Measurements from ENCODE around the gene CDH6.

The CDH6 gene

DNA sequence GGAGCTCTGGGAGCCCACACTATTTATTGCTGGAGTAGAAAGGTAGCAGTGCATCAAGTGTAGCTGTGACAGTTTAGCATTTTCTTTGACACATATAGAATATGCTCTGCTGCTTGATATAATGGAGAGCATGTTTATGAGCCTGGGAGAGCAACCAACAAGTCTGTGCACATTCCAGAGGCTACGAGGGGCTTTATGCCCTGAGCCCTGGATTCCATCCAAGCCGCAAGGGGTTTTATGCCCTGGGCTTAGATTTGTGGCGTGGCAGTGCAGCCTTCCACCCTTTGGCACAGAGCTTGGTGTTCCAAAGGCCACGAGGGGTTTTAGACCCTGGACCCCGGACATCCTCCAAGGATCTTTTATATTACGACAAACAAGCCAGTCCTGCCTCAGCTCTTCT, 14.6 kb downstream of the CDH6 start:
- no peak for DNase-seq

DNA sequence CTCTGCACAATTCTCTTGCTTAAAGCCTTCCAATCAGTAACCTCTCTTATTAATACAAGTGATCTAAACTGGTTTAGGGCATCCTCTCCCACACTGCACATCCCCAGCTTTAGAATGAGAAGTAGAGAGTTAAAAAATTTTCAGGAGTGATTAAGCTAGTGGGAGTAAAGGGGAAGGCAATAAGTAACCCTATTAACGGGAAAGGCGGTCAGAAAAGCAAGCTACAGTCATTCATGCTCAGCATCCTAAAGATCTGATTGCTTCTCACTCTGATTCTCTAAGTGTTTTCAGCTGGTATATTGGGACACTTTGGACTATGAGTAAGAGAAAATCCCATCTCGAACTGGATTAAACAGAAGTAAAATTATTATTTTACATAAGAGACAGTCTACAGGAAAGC, 15.8 kb downstream of the CDH6 start:
- DNase-seq: no peak

DNA sequence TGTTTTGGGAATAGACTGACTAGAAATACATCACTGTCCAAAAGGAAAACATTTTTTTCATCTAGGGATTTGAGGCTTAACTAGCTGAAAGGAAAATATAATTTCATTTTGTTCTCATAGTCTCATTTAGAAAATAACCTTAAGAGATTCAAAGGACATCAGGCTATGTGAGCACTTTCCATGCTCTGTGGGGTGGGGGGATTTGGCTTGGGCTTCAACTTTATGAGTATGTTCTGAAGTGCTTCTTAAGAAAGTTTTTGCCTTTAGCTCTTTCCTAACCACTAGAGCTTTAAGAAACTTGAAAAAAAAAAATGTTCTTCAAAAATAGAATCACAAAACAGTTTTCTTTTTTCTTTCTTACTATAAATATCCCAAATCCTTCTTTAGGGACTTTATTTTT, 17.6 kb downstream of the CDH6 start:
- no peak for DNase-seq

DNA sequence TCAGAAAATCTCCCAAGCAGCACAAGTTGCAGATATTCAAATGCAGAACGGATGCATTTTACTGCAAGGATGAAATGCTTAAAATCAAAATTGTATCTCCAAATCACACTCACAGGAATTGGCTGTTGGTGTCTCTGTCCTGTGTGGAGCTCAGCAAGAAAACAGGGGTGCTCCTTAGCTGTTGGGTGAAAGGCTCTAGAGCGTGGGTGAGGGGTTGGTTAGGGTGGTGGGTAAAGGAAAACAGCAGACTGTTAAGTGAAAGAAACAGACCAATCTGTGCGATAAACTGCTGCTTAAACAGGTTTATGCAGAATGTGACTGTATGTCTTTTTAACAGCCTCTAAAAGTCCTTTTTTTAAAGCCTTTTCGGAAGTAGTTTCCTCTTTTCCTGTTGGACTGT, 19.8 kb downstream of the CDH6 start:
- DNase-seq: no peak

DNA sequence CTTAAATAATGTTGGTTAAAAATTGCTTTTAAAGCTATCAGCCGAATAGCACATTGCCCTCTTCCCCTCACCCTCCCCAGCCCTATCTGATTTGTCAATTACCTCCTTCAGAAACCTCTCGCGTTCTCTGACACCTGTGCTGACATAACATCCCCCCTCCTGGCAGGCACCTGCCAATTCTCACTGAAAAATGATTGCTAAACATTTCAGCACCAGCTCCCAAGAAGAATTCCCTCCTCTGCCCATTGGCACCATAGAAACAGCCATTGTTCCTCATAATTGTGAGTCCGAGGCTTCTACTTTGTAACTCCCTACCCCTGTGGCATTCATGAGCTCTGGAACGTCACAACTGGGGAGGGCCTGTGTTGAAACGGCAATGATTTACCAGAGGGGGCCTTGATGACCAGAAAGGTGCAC, 20.2 kb downstream of the CDH6 start:
- DNase-seq: no peak

DNA sequence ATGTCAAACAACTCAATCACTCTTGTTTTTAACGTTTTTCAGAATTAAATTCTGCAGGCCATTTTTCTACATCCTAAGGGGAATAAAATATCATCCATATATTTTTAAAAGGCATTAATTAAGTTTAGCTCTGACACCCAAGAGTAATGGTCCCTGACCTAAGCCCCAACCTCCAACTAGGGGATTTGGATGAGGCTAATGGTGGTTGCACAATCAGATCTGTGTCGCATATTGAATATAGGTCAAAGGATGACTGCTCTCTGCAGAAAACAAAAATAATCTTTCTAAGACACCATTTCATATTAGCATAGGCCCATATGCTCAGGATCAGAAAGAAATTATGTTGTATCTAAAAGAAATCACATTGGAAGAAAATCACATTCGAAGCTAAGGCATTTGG, 20.7 kb downstream of the CDH6 start:
- no peak for DNase-seq

DNA sequence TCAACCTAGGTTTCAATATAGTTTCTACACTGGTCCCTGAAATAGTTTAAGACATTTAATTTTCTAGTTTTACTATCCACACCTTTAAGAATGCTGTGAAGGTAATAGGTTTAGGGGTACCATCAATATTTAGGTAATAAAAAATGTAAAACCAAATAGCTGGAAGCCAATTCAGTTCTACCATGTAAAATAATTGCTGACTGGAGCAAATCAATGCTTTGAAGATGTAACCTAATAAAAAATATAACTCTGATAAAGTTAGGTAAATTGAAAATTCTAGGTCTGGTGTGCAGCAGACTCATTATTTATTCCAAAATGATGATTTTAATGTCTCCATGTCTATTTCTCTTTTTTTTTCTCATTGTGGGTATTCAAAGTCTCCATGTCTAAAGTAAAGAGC, 21.8 kb downstream of the CDH6 start:
- DNase-seq: no peak

DNA sequence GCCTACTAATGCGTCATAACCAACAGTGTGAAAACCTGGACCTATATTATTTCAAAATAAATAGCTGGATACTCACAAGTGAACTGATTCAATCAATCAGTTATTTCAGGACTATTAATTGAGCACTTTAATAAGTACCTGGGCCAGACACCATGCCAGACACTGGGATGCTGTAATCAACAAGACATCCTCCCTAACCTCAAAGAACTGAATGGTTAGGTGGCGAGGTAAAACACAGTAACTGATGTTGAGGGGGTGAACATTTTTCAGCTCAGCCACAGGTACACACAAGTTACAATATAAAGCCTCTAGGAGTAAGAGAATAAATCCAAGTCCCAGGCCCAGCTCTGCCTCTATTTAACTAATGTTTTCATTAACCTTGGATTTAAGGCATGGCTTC, 24.0 kb downstream of the CDH6 start:
- DNase-seq: no peak

DNA sequence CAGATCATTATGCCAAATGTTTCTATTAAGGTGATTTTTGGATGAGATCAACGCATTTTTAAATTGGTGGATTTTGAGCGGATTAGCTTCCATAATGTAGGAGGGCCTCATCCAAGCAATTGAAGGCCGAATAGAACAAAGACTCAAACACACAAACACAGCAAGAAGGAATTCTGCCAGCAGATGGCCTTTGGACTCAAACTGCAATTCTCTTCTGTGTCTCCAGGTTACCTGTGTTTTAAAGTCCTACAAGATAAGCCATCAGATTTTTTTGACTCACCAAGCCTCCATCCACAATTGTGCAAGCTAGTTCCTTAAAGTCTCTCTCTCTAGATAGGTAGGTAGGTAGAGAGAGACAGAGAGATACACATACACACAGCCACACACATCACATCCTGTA, 25.5 kb downstream of the CDH6 start:
- DNase-seq: no peak

DNA sequence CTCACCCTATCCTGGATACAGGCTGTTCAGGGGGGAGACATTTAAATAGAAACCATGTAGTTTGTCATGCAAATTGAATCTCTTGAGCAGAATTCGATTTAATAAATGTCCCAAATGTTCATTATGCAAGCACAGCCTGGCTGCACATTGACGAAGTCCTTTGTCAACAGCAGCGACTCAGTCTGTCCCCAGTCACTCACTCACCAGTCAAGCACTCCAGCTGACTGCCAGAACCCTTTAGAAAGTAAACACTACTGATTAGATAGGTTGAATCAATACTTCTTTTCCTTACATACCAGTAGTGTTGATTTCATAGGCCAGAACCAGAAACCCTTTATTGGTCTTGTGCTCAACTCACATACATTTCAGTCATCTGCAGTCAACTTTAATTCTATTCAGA, 27.5 kb downstream of the CDH6 start:
- DNase-seq: no peak

DNA sequence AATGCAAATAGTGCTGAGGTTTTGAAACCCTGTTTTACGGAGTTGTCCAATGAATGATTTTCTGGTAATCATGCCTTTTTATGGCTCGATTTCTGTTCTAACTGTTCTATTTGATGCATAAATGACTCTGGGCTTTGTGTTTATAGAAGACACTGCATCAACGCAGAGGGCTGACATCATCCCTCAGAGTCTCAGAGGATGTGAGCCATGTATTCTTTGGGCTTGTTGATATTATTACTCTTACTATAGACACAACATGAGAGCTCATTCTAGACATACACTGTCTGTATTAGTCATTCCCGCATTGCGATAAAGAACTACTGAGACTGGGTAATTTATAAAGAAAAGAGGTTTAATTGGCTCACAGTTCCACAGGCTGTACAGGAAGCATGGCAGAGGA, 31.6 kb downstream of the CDH6 start:
- no peak for DNase-seq

DNA sequence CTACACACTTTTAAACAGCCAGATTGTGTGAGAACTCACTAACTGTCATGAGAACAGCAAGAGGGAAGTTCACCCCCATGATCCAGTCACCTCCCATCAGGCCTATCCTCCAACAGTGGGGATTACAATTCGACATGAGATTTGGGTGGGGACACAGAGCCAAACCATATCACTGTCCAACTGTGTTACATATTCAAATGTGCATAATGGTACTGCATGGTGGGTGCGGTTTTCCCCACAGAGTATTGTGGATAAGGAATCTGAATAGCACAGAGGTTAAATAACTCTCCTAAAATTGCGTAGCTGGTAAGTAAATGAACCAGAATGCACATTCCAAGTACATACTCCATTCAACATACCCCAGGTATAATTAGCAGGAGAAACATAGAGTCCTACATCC, 32.1 kb downstream of the CDH6 start:
- DNase-seq: no peak

DNA sequence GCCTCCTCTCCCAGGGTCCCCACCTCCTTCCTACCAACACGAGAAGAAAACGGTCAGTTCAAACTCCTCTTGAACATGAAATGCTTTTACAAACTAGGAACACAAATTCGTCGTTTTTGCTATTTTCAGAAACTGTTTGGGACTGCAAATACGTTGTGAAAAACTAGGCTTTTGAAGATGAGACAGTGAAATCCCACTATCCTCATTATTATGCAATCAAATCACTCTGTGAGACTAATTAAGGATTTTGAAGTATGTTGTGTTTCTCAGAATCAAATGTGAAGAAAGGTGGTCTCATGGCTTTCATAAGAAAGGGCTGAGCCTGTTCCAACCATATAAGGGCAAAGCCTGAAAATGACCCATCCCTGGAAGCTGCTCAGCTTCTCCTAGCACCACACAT, 33.2 kb downstream of the CDH6 start:
- no peak for DNase-seq

DNA sequence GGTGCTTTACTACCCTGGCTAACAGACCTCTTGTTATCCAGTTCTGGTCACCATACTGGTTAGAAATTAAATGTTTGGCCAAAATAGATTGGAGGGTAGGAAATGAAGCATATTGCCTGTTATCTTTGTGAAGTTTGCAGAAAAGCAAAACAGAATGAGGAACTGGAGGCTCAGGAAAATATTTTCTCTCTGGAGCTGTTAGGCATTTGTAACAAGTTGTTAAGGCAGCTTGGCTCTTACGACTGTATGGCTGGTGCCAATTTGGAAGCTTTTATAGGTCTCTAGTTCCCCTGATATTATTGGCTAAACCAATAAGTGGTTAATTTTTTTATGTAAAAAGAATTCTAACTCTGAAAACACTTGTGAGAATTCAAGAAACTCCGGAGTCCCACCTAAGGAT, 35.8 kb downstream of the CDH6 start:
- no peak for DNase-seq

DNA sequence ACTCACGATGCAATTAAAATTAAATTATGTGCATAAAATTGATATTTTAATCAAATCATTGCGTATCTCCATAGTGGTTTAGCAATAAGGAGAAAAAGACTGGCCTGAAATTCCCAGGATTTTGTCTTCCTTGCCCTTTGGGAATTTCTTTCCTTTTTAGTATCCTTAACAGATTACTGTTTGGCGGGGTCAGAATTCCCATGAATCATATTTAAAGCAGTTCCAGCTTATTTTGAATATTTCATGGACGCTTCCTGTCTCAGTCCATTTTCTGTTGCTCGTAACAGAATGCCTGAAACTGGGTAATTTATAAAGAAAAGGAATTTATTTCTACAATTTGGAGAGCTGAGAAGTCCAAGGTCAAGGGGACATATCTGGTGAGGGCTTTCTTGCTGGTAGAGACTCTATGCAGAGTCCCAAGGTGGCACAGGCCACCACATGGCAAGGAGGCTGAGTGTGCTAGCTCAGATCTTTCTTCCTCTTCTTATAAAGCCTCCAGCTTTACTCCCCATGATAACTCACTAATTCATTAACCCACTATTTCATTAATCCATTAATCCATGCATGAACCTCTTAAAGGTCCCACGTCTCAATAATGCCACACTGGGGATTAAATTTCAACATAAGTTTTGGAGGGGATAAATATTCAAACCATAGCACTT, 37.8 kb downstream of the CDH6 start:
- no peak for DNase-seq

DNA sequence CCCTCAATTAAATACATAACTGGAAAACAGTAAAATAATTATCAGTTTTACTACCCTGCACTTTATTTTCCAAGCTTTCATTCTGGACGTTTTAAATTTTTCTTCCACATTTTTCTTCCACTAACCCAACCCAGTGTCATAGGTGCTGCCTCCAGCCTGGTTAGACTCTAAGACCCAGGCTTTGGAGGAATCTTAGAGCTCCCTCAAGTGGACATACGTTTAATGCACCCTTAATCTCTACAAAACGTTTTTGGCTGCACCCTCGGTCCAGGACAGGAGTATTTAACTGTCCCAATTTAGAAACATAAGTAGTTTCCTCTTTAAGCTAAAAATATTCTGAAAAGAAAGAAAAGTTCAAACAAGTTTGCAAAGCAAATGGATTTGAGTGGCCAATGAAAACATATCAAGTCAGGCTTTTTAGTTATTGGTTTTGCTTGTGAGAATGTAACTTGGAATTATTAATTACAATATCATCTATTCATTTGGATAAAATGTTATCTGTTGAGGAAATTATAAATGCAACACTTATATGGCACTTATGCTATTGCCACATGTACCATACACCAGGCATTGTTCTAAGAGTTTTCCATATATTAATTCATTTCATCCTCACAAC, 38.9 kb downstream of the CDH6 start:
- no peak for DNase-seq

DNA sequence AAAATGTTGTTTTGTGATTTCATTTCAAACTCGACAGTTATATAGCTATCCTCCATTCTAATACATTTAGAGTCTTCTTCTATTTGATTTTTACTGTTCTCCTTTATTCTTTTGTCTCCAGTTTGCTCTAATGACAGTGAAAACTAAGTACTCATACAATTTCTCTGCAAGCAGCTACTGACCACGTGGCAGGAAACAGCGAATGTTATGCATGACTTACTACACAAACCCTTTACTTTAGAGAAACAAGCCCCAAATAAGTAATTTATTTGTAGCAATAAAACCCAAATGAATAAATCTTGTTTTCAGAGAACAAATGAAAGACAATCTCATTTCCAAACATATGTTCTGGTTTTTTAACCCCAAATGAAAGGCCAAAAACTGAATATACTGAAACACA, 41.9 kb downstream of the CDH6 start:
- no peak for DNase-seq

DNA sequence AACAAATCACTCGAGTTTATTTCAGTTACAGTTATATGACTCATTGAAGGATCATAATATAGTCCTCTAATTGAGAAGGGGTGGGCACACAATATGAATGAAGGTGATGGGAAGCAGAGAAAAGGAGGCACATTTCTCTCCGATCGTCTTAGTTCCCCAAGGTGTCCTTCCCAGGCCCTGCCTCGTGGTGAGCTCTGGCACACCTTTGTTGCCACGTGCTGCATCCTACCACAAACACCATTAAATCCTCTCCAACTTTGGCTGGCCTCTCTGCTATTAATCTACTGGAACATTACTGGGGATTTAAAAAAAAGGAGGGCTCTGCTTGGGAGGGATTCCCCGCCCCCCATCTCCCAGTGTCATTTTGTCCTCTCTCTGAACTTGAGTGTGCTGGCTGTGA, 42.9 kb downstream of the CDH6 start:
- DNase-seq: no peak

DNA sequence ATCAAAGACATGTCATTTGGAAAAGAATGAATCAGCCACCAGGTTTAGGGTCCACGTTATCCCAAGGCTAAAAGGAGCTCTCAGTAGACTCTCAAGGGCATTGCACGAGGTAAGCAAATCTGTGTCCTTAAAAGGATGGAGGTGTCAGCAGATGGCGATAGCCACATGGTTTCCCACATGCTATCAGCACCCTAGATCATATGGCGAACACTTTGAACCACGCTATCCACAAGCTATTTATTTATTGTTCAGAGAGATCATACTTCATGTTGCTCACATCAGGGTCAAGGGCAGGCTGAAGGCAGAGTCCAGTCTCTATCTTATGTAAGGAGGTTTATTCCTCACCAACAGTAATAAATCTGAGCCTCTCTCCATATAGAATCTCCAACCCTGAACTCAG, 43.7 kb downstream of the CDH6 start:
- DNase-seq: no peak

DNA sequence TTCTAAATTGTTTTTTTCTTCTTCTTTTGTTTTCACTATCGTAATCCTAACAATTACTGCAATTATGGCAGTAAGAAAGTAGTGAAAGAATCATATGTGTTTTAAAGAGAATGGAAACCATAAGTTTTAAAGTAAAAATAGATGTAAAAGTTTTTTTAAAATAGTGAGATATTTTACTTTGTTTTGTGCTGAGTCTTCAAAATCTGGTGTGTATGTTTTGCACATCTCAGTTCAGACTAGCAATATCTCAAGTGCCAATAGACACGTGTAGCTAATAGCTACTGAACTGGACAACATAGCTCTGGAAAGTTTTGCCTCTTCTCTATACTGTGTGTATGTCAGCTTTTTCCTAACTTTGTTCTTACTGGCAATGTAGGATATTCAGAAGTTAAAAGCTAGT, 45.0 kb downstream of the CDH6 start:
- DNase-seq: no peak

DNA sequence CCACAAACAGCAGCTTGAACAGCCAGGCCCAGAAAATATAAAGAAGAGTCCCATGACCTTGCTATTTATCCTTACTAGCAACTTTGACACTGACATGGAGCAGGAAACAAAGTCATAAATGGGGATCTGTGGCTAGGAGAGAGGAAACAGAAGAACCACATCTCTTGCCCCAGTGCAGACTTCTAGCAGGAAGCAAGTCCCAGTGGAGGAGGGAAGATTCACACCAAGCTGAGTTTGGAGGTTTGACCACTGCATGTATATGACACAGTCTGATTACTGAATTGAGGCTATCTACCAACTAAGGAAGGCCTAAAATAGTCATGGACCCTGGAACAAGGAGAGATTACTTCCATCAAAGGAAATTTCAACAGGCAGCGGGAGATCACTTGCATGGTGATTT, 51.4 kb downstream of the CDH6 start:
- no peak for DNase-seq

DNA sequence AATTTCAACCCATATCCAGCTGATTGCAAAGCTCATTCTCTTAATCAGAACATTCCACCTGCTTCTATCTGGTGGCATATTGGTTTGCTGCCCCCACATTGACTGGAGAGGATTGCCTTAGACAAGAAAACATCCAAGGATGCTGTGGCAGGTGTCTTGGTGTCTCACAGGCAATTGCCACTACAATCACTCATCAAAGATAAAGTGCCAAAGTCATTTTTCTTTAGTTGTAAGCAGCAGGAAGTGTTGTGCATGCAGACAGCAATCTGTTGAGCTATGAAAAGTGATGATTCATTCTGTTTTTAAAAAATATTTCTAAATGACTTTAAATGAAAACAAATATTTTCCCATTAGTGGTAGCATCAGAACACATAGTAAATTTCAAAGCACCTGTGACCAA, 53.9 kb downstream of the CDH6 start:
- DNase-seq: no peak

DNA sequence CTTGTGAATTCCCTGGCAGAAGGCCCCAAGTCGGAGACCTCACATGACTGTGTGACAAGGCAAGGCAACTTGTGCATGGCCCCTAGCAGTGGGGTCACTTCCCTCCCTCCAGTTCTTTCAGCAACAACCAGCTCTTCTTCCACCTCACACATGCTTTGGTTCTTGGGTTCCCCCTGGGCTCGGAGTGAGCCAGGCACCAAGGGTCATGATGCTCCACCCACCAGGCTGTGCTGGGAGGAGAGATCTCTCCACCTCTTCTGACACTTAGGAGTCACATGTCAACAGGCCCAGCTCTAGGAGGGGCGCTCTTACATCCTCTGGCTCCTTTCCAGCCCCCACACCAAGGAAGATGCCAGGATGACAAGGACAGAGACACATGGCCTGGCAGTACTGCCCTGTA, 56.7 kb downstream of the CDH6 start:
- no peak for DNase-seq

DNA sequence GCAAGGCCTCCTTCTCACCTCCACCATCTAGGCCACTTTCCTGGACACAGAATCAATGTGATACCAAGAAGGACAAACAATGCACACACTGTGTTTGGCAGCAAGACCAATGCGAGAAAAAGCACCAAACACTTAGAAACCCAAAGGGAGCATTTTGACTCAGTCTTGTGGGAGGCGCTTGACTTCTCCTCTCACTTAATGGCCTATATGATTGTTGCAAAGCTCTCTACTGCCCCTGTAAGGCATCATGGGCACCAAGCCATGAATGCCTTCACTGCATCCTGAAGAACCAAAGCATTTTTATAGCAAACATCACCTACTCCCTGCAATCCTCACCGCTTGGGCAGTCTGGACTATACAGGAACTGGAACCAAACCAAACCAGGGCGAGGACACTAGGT, 57.5 kb downstream of the CDH6 start:
- DNase-seq: no peak

DNA sequence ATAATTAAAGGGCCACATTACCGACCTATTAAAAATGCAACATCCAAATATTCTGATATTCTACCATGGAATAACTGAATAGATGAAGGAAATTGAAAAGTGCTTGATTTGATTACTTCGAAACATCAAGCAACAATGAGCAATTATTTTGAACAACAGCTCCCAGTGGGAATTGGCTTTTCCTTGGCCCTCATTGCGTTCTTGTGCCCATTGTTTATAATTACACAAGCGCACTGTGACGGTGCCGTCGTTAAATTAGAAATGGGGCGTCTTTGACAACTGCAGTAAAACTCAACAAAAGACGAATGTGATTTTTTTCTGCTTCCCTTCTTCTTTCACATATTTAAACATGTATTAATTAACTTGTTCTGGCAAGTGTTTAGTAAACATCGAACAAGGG, 61.6 kb downstream of the CDH6 start:
- no peak for DNase-seq

DNA sequence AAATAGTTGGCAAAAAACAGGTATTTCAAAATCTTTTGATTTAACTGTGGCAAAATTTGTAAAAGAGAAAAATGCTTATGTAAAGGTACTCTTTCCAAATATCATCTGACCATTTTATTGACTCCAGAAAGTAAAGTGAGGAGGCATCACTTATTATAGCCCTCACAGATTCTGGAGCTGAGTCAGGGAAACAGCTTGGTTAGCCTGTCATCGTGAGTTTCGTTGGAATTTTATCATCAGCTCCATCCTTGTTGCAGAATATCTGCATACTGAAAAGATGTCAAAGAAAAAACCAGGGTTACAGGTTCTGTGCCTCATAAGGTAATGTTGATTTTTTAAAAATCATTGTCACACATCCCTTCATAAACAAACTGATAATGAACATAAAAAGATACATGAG, 74.8 kb downstream of the CDH6 start:
- no peak for DNase-seq

Data from DMS79 treated with DMSO at 0.1 percent for 48 hours (cell line).